Vagina (tissue), 2 donors: Measurements from ENCODE around the gene C2CD2.

Experiments
- POLR2A ChIP-seq, 2 donors: fragments of 450-650 bp; IDR thresholded peaks; one replicate each; pipeline ENCODE4 v1.6.1; 2017; ENCODE audit warnings: antibody characterized with exemption in 2 of 2, mild to moderate bottlenecking in 2 of 2, moderate library complexity in 2 of 2
- TF ChIP-seq, protein P1 (sequence below), 3 experiments: fragments of 450-650 bp in 2 of 3; fragments of 200-600 bp in 1 of 3; sonication (generic) in 1 of 3; IDR thresholded peaks; one replicate each; pipeline ENCODE4 v1.5.1; 2017 to 2019; ENCODE audit warnings: antibody characterized with exemption in 3 of 3, mild to moderate bottlenecking in 2 of 3, moderate library complexity in 2 of 3

DNA sequence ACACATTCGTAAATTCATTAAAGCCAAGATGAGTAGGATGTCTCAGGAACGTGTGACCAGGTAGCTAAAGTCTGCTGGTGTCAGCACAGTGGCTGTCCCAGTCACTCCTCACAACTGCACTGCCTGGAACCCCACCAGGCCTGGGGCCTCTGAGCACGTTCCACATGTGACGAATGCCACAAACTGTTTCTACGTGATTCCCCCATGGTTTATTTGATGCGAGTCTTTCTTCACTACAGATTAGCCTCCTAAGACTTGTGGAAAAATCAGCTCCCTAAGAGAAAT, 107.8 kb downstream of the C2CD2 start:
- TF ChIP-seq, protein P1, sequence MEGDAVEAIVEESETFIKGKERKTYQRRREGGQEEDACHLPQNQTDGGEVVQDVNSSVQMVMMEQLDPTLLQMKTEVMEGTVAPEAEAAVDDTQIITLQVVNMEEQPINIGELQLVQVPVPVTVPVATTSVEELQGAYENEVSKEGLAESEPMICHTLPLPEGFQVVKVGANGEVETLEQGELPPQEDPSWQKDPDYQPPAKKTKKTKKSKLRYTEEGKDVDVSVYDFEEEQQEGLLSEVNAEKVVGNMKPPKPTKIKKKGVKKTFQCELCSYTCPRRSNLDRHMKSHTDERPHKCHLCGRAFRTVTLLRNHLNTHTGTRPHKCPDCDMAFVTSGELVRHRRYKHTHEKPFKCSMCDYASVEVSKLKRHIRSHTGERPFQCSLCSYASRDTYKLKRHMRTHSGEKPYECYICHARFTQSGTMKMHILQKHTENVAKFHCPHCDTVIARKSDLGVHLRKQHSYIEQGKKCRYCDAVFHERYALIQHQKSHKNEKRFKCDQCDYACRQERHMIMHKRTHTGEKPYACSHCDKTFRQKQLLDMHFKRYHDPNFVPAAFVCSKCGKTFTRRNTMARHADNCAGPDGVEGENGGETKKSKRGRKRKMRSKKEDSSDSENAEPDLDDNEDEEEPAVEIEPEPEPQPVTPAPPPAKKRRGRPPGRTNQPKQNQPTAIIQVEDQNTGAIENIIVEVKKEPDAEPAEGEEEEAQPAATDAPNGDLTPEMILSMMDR (IDR thresholded peaks at IDR 0.05), result no peak
- TF ChIP-seq POLR2A (IDR thresholded peaks at IDR 0.05), result no peak
